Tibial nerve (tissue), 4 donors: ENCODE results near the gene AP2S1.

Experiments used
- CTCF ChIP-seq, 5 experiments: fragments of 200-600 bp in 3 of 5; fragments of 450-650 bp in 2 of 5; sonication (generic) in 3 of 5; IDR thresholded peaks; one replicate each; pipeline ENCODE4 v1.5.1; 2016 to 2019; ENCODE audit warnings: antibody characterized with exemption in 5 of 5, mild to moderate bottlenecking in 3 of 5, moderate library complexity in 2 of 5
- EP300 ChIP-seq, 2 donors: sonication (generic); formaldehyde crosslinking; IDR thresholded peaks; one replicate each; pipeline ENCODE4 v1.6.1; 2017; ENCODE audit warnings: antibody characterized with exemption in 2 of 2, mild to moderate bottlenecking in 1 of 2
- POLR2A ChIP-seq, 2 donors: fragments of 450-650 bp; IDR thresholded peaks; one replicate each; pipeline ENCODE4 v1.6.1; 2017; ENCODE audit warnings: antibody characterized with exemption in 2 of 2, mild to moderate bottlenecking in 2 of 2, moderate library complexity in 2 of 2

- no peak for TF ChIP-seq CTCF (IDR thresholded peaks at IDR 0.05)
- no peak for TF ChIP-seq POLR2A (IDR thresholded peaks at IDR 0.05)
- peak; percentile 16 to 63 for TF ChIP-seq EP300 (IDR thresholded peaks at IDR 0.05)
Measured at GRCh38 chr19:46813839-46814358, 36.7 kb downstream of the AP2S1 start.
